HG03280 (cell line): ENCODE measurements around the gene ZNF737.
"Not testable (repeated sequence)": the region's sequence is repeated elsewhere in the genome, so short reads cannot be mapped to it uniquely, and the experiment has no call there.

ENCODE experiments used
- ATAC-seq: cut with Tn5 transposase; IDR thresholded peaks from one replicate; pipeline ENCODE4 v1.9.1; 2021; ENCODE audit warnings: mild to moderate bottlenecking, moderate library complexity; ENCODE audit not compliant: unreplicated experiment

The ZNF737 gene

DNA sequence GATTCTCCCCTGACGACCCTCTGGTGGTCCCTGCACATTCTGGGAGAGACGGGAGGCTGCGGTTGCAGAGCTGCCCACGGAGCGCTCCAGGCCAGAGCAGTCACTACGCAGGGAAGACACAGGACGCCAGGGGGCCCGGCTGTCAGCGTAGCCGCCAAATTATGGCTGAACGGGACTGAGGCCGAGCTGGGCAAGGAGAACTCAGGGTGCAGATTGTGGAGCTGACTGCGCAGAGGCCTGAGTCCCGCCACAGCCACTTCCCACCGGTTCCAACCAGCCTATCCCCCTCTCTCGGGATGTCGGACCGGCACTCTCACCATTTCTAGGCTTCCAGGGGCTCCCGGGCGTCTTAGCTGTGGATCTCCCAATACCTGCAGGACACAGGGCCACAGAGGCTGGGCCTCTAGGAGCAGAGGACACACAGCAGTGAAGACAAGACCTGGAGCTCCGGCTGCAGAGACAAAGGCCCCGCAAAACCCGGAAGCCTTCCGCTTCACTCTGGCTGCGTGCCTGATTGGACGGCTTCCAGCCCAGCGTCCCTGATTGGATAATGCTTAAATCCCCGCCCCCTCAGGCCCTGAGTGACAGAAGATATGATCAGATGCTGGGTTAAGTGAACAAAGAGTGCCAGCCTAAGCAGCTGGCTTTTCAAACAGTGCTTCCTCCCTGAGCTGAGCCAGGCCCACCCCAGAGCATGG is at the start of gene ZNF737:
Gene ZNF737 (minus strand): TSS at position 461 of the 698 bp plus-strand sequence. CDS start 141 bp downstream, at position 320.
- ATAC-seq: peak; percentile 96

DNA sequence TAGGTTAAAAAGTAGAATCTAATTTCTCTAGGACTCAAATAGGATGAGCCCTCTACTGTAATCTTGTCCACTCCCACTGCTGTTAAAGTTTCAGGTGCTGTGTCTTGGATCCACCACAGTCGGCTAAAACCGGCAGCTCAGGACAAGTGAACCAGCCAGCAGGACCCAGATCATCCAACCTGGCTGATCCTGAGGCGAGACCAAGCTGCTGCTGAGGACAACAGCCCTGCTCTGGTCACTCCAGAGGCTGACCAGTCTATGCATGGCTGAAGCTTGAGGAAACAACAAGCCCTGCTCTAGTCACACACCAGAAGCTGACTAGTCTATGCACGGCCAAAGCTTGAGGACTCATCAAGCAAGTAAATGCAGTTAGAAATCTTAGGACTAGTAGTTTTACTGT is 49.4 kb upstream of the ZNF737 start:
- not testable (repeated sequence) for ATAC-seq

DNA sequence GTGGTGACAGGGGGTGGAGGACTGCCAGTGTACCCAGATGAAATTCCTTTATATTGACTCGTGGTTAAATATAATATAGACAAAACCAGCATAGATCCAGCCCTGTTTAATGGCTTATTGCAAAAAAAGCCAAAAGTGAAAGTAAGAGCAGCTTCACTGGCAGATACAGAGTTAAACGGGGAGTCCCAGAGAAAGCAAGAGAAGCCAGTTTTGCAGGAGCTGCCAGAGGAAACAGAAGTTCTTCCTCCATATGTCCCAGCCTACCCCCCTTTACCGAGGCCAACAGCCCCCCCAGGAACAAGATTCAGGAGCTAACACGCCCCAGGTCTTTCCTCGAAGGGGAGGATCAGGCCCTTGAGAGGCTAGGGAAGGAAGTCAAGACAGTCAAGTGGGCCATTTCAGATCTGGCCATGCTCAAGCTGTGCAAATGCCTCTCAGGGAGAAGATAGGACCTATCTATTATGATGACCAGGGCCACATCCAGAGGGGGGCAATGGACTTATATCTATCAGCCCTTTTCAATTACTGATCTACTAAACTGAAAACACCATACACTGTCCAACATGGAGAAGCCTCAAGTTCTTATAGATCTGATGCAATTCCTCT is 47.2 kb upstream of the ZNF737 start:
- no peak for ATAC-seq

DNA sequence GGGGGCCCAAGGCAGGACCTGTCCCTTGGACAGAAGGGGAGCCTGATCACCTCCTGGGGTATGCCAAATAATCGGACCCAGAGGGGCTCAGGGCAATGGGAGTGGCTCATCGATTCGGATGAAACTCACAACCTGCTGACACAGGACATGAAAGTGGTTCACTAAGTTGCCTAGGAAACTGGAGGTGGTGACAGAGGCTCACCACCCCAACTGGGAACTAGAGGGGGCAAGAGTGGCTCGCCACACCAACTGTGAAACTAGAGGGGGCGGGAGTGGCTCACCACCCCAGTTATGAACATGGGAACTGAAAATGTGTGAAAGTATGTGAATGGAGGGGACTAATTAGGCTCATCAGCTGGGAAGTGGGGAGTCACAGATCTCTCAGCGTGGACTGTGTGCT is 46.3 kb upstream of the ZNF737 start:
- no peak for ATAC-seq

DNA sequence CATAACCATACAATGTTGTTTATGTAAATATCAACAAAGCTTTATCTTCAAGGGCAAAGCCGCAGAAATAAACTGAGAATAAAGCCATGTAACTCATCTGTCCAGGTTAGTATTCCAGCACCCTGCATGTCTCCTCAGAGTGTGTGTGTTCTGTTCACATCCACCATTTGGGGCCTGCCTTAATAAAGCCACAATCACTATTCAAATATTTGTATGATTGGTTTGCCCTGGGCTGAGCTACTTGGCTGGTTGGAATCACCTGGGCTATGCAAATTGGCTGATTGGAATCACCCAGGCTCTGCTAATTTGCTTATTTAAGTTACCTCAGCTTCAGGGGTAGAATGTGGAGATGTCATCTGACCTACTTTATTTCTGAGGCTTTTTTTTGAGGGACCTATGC is 42.4 kb upstream of the ZNF737 start:
- ATAC-seq: no peak

DNA sequence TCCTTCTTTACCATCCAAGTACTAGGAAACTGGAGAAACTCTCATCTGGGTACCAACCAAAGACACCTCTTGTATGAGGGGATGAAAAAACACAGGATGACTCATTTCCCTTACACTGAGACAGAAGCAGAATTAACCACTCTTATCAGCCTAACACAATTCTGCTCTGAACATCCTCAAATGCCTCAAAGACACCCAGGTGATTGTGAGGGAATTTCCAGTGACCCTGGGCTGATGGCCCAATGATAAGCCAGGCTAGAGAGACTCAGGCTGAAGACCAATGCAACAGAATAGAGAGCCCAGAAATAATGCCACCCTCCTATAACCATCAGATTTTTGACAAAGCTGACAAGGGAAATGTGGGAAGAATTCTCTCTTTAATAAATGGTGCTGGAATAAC is 7.0 kb downstream of the ZNF737 start:
- ATAC-seq: no peak

DNA sequence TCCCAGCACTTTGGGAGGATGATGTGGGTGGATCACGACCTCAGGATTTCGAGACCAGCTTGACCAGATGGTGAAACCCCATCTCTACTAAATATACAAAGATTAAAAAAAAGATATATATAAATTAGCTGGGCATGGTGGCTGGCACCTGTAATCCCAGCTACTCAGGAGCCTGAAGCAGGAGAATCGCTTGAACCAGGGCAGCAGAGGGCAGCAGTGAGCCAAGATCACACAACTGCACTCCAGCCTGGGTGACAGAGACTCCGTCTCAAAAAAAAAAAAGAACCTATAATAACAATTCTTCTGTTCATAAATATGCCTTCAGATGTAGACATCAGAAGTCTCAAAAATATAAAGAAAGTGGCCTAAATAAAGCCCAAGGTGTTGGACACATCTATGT is 7.6 kb downstream of the ZNF737 start:
- ATAC-seq: no peak

DNA sequence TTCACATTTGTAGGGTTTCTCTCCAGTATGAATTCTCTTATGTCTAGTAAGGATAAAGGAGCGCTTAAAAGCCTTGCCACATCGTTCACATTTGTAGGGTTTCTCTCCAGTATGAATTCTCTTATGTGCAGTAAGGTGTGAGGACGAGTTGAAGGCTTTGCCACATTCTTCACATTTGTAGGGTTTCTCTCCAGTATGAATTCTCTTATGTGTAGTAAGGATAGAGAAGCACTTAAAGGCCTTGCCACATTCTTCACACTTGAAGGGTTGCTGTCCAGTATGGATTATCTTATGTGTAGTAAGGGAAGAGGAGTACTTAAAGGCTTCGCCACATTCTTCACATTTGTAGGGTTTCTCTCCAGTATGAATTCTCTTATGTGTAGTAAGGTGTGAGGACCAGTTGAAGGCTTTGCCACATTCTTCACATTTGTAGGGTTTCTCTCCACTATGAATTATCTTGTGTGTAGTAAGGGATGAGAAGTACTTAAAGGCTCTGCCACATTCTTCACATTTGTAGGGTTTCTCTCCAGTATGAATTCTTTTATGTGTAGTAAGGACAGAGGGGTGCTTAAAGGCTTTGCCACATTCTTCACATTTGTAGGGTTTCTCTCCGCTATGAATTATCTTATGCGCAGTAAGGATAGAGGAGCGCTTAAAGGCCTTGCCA is 20.8 kb downstream of the ZNF737 start:
- not testable (repeated sequence) for ATAC-seq

DNA sequence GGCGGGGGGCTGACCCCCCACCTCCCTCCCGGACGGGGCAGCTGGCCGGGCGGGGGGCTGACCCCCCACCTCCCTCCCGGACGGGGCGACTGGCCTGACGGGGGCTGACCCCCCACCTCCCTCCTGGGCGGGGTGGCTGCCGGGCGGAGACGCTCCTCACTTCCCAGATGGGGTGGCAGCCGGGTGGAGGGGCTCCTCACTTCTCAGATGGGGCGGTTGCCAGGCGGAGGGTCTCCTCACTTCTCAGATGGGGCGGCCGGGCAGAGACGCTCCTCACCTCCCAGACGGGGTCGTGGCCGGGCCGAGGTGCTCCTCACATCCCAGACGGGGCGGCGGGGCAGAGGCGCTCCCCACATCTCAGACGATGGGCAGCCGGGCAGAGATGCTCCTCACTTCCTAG is 35.3 kb downstream of the ZNF737 start:
- ATAC-seq: not testable (repeated sequence)

DNA sequence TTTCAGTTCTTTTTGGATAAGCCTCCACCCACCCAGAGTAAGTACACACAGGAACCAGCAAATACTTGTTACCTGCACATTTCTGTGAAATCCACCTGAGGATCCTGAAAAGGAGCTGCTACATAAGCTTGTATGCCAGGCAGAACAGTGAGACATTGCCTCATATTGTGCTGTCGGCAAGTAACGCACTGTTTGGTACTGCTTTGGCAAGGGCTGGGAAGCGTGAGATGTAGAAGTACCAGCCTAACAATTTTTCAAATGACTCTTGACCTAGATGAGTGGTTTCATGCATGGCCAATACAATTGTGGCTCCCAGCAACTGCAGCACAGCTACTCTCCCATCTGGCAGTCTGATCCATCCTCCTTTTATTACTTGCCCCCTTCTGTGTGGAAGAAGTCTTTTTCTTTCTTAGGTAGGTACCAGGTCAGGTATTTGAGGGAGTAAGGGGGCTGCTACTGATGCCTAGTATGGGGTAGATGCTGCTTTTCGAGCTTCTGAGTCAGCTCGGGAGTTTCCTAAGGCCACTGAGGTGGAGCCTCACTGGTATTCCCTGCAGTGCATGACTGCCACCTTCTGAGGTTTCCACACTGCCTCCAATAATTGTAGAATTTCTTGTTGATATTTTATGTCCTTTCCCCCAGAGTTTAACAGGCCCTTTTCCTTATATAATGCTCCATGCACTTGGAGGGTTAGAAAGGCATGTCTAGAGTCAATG is 52.2 kb downstream of the ZNF737 start:
- no peak for ATAC-seq

DNA sequence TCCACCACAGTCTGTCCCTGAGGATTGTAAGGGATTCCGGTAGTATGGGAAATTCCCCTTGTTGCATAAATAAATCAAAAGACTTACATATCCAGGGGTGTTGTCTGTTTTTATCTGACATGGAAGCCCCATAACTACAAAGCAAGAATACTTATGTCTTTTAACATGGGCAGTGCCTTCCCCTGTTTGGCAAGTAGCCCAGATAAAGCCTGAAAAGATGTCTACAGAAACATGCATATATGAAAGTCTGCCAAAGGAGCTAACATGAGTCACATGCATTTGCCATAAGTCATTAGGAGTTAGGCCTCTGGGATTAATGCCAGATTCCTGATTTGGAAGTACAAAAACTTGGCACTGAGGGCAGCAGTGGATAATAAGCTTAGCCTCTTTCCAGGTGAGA is 62.1 kb downstream of the ZNF737 start:
- no peak for ATAC-seq
